GM12874 (cell line): ENCODE data around the gene AP1S1.

ENCODE experiments used
- CTCF ChIP-seq: IDR thresholded peaks from 2 replicates; pipeline ENCODE4 v1.5.1; 2011; ENCODE audit warnings: low read depth, mild to moderate bottlenecking, control low read depth, low read length, moderate library complexity; ENCODE audit not compliant: insufficient read depth

The AP1S1 gene

GRCh38 chr7:101168412-101169049, 14.3 kb downstream of the AP1S1 start:
- TF ChIP-seq CTCF: no peak

DNA sequence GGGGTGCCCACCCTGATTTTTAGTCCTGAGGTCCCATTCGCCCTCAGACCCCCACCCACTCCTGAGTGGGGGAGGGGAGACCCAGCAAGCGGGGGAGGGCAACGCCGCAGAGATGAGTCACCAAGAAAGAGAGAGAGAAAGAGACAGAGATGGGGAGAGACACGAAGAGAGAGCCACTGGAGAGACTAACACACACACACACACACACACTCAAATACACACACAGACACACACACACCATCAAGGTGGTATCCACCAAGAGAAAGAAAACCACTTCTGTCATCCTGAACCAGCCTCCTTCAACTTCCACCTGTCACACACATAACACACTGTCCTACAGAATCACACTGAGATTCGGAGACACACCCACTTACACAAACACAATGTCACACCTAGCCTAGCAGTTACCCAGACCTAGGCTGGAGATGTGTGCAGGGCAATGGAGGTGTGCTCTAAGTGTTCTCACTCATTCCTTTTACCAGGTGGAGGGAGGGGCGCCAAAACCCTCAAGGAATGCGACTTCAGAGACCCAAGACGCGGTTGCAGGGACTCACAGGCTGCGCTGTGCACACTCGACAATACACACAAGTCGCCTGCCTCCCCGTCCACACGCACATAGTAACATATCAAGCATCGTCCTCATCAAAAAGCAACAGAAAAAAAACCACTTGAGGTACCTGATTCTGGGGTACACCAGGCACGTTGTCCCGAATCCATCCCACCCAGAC, 15.0 kb downstream of the AP1S1 start:
- TF ChIP-seq CTCF: no peak

- peak; percentile 97 for TF ChIP-seq CTCF
Observed at GRCh38 chr7:101169838-101170551, 15.7 kb downstream of the AP1S1 start.

DNA sequence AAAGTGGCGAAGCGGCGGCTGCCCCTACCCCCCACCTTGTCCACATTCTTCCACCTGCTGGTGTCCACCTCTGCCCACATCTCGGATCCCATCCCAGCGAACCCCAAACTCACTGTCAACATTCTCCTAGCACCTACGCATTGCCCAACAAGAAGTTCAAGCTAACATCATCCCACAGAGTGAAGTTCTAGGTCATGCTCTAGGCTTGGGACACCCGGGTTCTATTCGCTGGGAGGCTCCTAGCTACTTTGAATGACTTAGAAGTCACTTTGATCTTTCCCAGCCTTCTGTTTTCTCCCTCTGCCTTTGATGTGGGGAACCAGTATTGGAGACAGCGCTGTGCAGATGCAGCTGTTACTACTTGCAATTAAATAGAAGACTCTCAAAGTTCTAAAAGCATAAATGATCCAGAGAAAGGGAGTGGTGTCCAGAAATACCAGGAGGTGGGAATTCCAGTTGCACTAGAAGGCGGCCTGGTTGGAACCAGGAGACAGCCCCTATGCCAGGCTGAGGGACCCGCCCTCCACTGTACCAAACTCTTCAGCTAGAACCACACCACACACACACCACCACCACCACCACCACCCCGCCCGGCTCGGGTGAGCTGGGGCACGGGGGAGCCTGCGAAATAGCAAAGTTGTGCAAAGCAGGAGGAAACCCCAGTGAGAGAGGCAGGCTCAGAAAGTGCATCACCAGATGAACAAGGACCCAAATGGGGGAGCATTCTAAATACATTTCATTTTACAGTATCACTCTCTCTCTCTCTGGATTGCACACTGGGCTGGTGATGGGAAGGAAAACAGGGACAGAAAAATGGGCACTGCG, 16.6 kb downstream of the AP1S1 start:
- no peak for TF ChIP-seq CTCF

- no peak for TF ChIP-seq CTCF
Observed at GRCh38 chr7:101171442-101171837, 17.2 kb downstream of the AP1S1 start.

GRCh38 chr7:101172005-101172853, 18.0 kb downstream of the AP1S1 start:
- TF ChIP-seq CTCF: no peak
